ENCODE results near the gene PPP1R3F.

PPP1R3F gene, protein sequence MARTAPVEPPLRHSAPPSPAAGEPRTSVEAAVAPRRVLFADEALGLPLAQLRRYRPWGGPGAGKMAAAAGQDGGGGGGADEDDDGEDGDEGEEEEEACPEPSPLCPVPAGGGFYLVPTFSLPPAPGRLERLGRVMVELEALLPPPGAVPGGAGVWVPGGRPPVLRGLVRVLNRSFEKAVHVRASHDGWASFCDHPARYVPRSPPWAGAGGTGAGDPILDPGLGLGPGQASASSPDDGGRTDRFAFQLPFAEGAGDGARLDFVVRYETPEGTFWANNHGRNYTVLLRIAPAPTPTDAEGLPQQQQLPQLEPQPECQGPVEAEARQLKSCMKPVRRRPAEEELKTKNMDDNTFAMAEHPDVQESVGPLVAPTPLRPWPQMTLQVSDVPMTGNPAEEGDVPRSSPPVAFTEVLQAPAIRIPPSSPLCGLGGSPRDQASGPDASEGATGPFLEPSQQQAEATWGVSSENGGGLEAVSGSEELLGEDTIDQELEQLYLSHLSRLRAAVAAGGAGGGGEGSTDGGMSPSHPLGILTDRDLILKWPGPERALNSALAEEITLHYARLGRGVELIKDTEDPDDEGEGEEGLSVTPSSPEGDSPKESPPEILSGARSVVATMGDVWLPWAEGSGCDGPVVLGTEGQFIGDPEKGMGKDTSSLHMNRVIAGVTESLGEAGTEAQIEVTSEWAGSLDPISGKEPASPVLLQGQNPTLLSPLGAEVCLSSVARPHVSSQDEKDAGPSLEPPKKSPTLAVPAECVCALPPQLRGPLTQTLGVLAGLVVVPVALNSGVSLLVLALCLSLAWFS

DNA sequence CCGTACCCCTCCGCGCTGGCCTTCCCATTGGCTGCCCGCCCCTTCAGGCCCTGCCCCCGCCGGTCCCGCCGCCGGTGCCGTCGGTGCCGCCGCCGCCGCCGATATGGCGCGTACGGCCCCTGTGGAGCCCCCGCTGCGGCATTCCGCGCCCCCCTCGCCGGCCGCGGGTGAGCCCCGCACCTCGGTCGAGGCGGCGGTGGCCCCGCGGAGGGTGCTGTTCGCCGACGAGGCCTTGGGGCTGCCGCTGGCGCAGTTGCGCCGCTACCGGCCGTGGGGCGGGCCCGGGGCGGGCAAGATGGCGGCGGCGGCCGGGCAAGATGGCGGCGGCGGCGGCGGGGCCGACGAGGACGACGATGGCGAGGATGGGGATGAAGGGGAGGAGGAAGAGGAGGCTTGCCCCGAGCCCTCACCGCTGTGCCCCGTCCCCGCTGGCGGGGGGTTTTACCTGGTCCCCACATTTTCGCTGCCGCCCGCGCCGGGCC lies at the start of gene PPP1R3F:
Gene PPP1R3F, plus strand, starts transcription at position 27 of the 482 bp plus-strand sequence. Its CDS starts 77 bp downstream, at position 104.
- in situ Hi-C loops (cut with HindIII; ENCODE audit: low sequenced_read_pairs) = no loop called here

DNA sequence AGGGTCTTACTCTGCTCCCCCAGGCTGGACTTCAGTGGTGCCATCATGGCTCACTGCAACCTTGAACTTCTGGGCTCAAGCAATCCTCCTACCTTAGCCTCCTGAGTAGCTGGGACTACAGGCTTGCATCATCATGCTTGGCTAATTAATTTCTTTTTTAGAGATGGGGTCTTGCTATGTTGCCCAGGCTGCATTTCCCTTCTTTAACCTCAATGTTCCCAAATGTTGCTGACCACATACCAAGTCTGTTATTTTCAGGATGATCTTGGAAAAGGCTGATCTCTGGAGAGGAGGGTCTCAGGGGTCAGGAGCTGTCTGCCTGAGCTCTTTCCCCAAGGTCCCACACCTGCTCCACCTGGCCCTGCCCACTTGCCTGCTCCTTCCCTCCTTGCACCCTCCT lies 49.5 kb upstream of the PPP1R3F start:
- in situ Hi-C loops (cut with HindIII; ENCODE audit: low sequenced_read_pairs) = no loop called here

DNA sequence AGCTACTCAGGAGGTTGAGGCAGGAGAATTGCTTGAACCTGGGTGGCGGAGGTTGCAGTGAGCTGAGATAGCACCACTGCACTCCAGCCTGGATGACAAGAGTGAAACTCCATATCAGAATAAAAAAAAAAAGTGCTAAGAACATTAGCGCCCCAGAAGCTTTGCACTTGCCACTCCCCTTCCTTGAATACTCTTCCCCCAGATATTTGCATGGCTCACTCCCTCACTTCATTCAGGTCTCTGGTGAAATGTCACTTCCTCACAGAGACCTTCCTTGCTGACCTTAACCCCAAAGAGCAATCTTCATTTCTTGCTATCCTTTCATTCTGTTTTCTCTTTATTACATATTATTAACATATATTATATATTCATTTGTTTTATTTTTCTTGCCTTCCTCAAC lies 47.7 kb upstream of the PPP1R3F start:
- in situ Hi-C loops (cut with HindIII; ENCODE audit: low sequenced_read_pairs) = no loop called here

DNA sequence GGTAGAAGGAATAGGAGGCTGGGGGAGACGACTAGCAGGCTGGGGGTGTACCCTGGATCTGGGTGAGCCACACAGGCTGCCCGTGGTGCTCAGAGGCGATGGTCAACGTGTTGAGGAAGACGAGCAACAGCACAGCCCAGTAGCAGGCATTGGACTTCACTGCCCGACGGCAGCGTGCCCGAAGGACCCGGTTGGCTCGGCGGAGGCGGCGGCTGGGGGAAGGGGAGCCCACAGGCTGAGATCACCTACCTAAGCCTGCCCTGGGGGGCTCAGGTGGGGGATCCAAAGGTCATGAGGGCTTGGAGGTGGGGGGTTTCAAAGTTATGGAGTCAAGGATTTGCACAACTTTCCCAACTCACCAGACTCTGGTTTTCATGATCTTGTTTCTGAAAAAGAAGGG lies 43.7 kb upstream of the PPP1R3F start:
- in situ Hi-C loops (cut with HindIII; ENCODE audit: low sequenced_read_pairs) = no loop called here

DNA sequence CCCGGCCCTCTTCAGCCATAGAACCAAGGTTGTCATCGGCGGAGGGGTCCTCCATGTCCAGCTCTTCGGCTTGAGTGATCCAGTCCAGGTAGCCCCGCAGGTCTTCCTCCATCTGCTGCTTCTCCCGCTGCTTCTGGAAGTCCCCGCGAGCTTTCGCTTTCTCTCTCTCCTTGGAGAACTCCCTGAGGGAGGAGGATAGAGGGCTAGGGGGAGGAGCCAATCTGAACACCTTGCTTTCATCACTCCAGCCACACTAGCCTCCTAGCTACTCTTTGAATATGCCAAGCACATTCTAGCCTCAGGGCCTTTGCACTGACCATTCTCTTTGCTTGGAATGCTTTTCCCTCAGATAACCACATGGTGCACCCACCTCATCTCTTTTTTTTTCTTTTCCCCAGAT lies 42.6 kb upstream of the PPP1R3F start:
- in situ Hi-C loops (cut with HindIII; ENCODE audit: low sequenced_read_pairs) = no loop called here

DNA sequence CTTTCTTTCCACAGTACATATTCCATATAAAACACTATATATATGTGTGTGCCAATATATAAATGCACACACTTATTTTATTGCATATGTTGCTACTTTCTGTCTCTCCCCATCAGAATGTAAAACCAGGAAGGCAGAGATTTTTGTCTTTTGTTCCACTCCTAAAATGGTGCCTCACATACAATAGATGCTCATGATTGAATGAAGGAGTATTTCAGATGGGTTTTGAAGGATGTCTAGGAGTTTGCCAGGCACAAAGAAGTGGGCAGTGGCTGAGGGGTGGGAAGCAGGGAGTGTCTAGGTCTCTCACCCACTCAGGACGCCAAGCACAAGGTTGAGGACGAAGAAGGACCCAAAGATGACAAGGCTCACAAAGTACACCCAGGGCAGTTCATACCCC lies 41.9 kb upstream of the PPP1R3F start:
- in situ Hi-C loops (cut with HindIII; ENCODE audit: low sequenced_read_pairs) = no loop called here

DNA sequence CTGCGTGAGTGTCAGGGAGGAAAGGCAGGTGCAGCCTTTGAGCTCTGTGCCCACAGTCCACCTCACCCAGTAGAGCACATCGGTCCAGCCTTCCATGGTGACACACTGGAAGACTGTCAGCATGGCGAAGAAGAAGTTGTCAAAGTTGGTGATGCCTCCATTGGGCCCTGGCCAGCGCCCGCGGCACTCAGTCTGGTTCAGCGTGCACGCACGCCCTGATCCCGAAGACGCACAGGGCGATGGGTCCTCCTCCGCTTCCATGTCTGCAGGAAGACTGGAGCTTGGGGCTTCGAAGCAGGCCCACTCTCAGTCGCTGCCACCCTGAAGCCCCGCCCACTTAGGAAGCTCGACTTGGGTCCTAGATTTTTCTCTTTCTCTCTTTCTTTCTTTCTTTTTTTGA lies 41.4 kb upstream of the PPP1R3F start:
- in situ Hi-C loops (cut with HindIII; ENCODE audit: low sequenced_read_pairs) = no loop called here

- in situ Hi-C loops (cut with HindIII; ENCODE audit: low sequenced_read_pairs) = no loop called here
Observed at GRCh38 chrX:49230500-49231232, 38.9 kb upstream of the PPP1R3F start.

GRCh38 chrX:49231333-49232000 lies 38.1 kb upstream of the PPP1R3F start:
- in situ Hi-C loops (cut with HindIII; ENCODE audit: low sequenced_read_pairs) = no loop called here

GRCh38 chrX:49232525-49232924 lies 37.1 kb upstream of the PPP1R3F start:
- in situ Hi-C loops (cut with HindIII; ENCODE audit: low sequenced_read_pairs) = no loop called here

- in situ Hi-C loops (cut with HindIII; ENCODE audit: low sequenced_read_pairs) = no loop called here
Observed at GRCh38 chrX:49233176-49233575, 36.4 kb upstream of the PPP1R3F start, which contains the start of gene CACNA1F. CACNA1F (minus strand) TSS chrX:49233340; CDS start chrX:49233309, 31 bp downstream.

- in situ Hi-C loops (cut with HindIII; ENCODE audit: low sequenced_read_pairs) = no loop called here
Observed at GRCh38 chrX:49233887-49234555, 35.6 kb upstream of the PPP1R3F start.

DNA sequence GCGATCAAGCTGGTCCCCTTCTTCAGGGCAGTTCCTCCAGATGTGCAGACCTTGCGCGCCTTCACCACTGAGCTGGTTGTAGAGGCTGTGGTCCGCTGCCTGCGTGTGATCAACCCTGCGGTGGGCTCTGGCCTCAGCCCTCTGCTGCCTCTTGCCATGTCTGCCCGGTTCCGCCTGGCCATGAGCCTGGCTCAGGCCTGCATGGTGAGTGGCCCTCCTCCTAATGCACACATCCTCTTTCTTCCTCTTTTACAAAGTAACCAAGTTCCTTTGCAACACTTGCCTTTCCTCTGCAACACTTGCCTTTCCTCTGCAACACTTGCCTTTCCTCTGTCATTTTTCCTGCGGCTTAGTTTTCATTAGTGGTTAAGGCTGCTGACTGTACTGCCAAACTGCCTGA lies 32.5 kb upstream of the PPP1R3F start:
- in situ Hi-C loops (cut with HindIII; ENCODE audit: low sequenced_read_pairs) = no loop called here

GRCh38 chrX:49238735-49239134 lies 30.9 kb upstream of the PPP1R3F start:
- in situ Hi-C loops (cut with HindIII; ENCODE audit: low sequenced_read_pairs) = no loop called here

DNA sequence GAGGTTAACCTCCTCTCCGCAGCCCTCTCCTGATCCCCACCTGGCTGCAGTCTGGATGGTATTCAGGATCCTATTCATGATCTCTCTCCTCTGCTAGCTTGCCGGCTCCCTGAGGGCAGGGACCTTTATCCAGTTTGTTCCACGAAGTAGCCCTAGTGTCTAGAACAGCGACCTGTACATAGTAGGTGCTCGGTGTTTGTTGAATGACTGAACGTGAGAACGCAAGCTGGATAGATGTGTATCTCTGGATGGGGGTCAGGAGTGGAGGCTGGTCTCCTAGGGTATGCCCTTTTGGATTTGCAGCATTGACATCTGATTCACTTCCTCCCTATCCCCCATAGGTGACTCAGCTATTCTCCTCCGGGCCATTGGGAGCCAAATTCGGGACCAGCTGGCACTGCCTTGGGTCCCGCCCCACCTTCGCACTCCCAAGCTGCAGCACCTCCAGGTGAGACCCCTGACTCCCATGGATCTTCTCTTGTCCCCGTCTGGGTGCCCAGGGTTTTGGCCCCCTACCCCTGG lies 27.0 kb upstream of the PPP1R3F start:
- in situ Hi-C loops (cut with HindIII; ENCODE audit: low sequenced_read_pairs) = no loop called here

- in situ Hi-C loops (cut with HindIII; ENCODE audit: low sequenced_read_pairs) = no loop called here
Observed at GRCh38 chrX:49243166-49243565, 26.4 kb upstream of the PPP1R3F start.

- in situ Hi-C loops (cut with HindIII; ENCODE audit: low sequenced_read_pairs) = no loop called here
Observed at GRCh38 chrX:49244207-49244606, 25.4 kb upstream of the PPP1R3F start.

DNA sequence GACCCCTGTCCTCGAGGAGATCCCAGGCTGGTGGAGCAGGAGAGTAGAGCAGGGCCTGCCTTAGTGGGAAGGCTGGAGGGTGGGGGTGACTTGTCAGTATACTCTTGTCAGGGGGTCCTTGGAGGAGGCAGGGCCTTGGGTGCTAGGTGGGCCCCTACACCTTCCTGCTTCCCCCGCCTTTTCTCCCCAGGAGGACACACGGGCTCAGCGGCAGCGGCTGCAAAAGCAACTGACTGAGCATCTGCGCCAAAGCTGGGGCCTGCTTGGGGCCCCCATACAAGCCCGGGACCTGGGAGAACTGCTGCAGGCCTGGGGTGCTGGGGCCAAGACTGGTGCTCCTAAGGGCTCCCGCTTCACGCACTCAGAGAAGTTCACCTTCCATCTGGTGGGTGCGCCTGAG lies 23.1 kb upstream of the PPP1R3F start:
- in situ Hi-C loops (cut with HindIII; ENCODE audit: low sequenced_read_pairs) = no loop called here

- in situ Hi-C loops (cut with HindIII; ENCODE audit: low sequenced_read_pairs) = no loop called here
Observed at GRCh38 chrX:49247346-49247745, 22.2 kb upstream of the PPP1R3F start.

Data from endothelial cell of hepatic sinusoid (primary cell).